Stimulated activated CD4-positive, alpha-beta T cell treated with anti-CD3 and anti-CD28 coated beads, Interleukin-15, amount 100 ng/mL, for 1 hour (primary cell): Measurements from ENCODE around the gene TRMT10B.

Experiments used
- DNase-seq, 2 donors: peaks; one replicate each; pipeline ENCODE4 v3.0.0-alpha.2; 2020; ENCODE audit warnings: low read depth in 1 of 2, low spot score in 1 of 2

TRMT10B gene, protein sequence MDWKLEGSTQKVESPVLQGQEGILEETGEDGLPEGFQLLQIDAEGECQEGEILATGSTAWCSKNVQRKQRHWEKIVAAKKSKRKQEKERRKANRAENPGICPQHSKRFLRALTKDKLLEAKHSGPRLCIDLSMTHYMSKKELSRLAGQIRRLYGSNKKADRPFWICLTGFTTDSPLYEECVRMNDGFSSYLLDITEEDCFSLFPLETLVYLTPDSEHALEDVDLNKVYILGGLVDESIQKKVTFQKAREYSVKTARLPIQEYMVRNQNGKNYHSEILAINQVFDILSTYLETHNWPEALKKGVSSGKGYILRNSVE

DNA sequence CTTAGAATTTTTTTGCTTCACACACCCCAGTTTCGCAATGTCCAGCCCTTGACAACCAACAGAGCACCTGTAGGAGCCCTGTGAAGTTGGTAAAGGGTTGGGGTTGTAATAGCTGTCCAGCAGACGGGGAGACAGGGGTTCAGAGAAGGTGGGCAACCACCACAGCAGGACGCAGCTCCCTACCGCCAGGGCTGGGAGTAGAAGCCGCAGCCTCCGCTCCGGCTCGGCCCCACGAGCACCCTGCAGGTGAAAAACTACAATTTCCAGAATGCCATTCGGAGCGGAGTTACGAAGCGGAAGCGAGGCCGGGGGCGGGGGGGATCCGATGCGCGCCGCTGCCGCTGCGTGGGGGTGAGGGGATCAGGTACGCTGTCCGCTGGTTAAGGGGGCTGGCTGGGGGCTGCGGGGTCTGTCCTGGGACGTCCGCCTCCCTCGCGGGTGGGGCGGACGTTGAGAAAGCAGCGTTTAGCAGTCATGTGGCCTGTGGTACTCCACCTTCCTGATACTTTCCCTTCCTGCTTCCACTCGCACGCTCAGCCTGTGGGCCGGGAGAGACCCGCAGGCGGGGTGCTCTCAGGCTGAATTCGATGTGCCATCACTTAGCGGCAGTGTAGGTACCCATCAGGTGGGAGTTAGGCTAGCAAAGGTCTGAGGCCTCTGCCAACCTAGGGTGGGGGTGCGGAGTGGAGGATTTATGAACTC lies at the start of gene TRMT10B:
TRMT10B (plus strand) TSS at position 317 of the 702 bp plus-strand sequence. CDS start 8,127 bp downstream, outside the sequence.
- DNase-seq: peak; percentile 40 to 64

- DNase-seq: no peak
Measured at GRCh38 chr9:37705787-37706186, 47.8 kb upstream of the TRMT10B start.

DNA sequence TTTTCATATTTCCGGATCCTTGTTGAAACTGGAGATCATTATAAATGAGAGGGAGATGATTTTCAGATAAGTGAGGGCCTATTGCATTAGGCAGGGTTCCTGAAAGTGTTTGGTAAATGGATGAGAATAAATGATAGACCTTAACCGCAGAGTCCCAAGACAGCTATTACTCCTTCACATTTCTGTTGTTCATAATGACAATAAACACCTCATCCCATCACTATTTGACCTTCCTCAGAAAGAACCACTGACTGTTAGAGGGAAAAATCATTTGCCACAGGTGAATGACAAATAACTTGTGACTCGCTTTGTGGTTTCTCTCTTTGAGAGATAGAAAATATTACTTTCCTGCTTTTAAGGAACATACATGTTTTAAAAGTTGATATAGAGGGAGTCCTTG lies 47.3 kb upstream of the TRMT10B start:
- no peak for DNase-seq

DNA sequence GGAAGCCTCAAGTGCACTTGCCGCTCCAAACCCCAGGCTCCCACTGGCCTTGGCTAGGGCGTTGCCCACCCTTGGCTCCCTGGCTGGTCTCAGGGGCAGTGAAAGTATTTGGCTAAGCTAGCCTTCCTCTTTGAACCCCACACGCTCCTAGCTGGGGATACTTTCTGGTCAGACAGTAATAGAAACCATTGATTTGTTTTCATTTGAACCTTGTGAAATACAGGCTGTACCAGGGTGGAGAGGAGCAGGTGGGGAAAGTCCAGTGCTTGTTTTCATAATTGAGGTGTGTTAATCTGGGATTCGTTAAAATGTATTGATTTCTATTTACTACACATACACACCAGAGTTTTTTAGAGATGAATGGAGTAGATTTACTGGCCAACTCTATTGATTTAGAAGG lies 45.9 kb upstream of the TRMT10B start:
- DNase-seq: no peak

DNA sequence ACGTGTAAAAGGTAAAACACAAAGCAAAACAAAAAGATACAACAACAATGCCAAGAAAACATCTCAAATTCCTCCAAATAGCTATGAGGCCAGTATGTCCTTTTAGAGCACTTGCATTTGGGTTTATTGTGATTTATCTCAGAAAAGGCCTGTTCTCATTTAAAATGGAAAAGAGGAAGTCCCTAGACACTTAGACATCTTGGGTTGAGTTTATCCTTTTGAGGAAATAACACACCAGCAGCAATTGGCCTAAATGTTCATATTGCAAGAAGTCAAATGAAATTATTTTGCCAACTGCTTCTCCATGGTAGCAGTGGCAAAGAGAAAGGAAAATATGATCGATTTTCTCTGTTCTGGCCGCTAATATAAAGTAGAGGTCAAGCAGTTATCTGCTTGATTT lies 43.6 kb upstream of the TRMT10B start:
- no peak for DNase-seq

GRCh38 chr9:37715260-37715659 lies 38.3 kb upstream of the TRMT10B start:
- DNase-seq: no peak

- DNase-seq: no peak
Measured at GRCh38 chr9:37715991-37716505, 37.6 kb upstream of the TRMT10B start.

GRCh38 chr9:37719526-37719925 lies 34.1 kb upstream of the TRMT10B start:
- no peak for DNase-seq

- no peak for DNase-seq
Measured at GRCh38 chr9:37727013-37727412, 26.6 kb upstream of the TRMT10B start.

DNA sequence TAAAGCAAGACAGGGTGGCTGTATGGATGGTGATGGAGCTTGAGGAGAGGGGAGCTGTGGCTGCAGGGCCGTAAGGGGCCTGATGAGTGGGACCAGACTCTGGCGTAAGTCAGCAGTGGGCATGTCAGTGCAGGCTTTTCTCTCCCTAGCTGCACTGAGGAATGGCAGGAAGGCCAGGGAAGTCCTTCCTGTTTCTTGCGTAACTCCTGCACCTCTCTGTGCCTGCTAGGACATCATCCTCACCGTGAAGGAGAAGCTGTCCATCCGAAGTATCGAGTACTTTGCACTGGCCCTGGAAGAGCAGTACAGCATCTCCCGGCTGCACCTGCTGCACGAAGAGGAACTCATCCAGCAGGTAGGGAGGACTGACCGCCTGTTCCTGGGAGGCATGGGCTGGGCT lies 24.1 kb upstream of the TRMT10B start:
- DNase-seq: no peak

DNA sequence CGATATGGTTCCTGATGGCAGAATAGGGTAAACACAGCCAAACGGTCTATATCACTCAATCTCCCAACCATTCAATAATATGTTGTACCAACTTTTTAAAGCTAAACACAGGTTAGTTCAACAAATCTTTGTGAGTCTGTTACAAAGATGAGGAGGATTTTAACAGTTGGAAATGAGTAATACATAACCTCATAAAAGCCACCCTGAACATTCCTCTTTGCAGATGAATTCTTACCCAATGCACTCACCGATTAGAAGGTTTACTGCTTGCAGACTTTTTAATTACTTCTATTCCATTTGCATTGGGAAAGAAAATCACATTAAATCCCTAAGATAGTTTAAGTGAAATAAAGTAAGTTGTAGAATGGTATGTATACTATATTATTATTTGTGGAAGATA lies 23.3 kb upstream of the TRMT10B start:
- no peak for DNase-seq

- DNase-seq: no peak
Measured at GRCh38 chr9:37730839-37731238, 22.8 kb upstream of the TRMT10B start.

DNA sequence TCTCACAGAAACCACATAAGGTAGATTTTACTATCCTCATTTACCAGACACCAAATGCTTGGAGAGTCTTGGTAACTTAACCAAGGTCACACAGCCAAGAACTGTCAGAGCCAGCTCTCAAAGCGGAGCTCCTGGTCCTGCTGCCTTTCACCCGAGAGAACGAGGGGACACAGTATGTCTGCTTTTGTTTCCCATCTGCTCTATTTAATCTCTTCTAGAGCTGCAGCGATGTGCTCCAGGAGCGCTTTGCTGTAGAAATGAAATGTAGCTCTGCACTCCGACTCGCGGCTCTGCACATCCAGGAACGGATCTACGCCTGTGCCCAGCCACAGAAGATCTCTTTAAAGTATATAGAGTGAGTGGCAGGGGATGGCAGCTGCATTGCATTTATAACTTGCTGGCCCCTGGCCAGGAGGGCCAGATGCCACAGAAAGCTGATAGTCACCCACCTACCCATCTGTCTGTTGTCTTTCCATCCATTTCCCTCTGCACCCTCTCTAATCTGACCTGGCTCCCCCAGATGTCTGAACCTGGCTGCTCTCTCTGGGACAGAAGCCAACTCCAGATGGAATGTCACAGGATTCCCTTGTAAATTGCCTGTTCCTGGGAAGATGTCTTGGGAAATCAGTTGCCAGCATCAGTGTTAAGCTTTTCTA lies 21.4 kb upstream of the TRMT10B start:
- DNase-seq: no peak

GRCh38 chr9:37732952-37733351 lies 20.7 kb upstream of the TRMT10B start:
- no peak for DNase-seq

DNA sequence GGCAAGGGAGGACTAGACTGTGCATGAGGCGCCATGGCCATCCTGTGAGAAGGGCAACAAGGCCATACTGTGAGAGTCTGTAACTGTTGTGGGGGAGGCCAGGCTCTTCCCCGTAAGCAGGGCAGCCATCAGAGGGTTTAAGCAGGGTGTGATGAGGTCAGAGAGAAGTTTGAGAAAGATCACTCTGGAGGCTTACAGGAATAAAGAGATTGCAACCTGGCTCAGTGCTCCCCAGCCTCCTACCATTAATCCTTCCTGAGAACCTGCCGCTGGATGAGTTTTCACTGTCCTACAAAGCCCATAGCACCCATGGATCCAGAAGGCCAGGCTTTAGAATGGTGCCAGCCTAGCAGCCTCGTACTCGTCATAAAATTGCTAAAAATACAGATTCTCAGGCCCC lies 14.4 kb upstream of the TRMT10B start:
- DNase-seq: no peak

GRCh38 chr9:37740128-37740527 lies 13.5 kb upstream of the TRMT10B start:
- DNase-seq: no peak

GRCh38 chr9:37740631-37741328 lies 12.8 kb upstream of the TRMT10B start:
- DNase-seq: no peak

- no peak for DNase-seq
Measured at GRCh38 chr9:37745970-37746369, 7.6 kb upstream of the TRMT10B start.

GRCh38 chr9:37746448-37747270 lies 6.9 kb upstream of the TRMT10B start:
- no peak for DNase-seq

GRCh38 chr9:37747271-37747753 lies 6.3 kb upstream of the TRMT10B start:
- peak in 1 of 2 donors; percentile 32 for DNase-seq
